K562 (cell line): ENCODE results near the gene YPEL3. TPM values are rescaled to one million over a fixed set of nuclear protein-coding genes. Genes with fewer than 3 reads are reported as not detected.

Experiments
- CCNT2 ChIP-seq: IDR thresholded peaks from 2 replicates; pipeline ENCODE4 v1.6.1; 2011; ENCODE audit warnings: borderline replicate concordance, low read depth, mild to moderate bottlenecking, moderate library complexity, mixed read lengths, low read length; ENCODE audit not compliant: insufficient read length; ENCODE audit errors: extremely low read depth
- FOXA3 ChIP-seq, 2 experiments: fragments of 450-650 bp in 1 of 2; sonication (generic) in 1 of 2; formaldehyde crosslinking; IDR thresholded peaks in 1 of 2; conservative IDR thresholded peaks in 1 of 2; 2 replicates each; pipeline versions ENCODE4 v1.4.0 to v1.8.0; 2020 to 2022; ENCODE audit warnings: mild to moderate bottlenecking in 2 of 2, missing genetic modification reagents in 1 of 2
- GATAD2A ChIP-seq: fragments of 450-650 bp; IDR thresholded peaks from 2 replicates; pipeline ENCODE4 v1.6.1; 2017
- GTF2F1 ChIP-seq: IDR thresholded peaks from 2 replicates; pipeline ENCODE4 v1.6.1; 2011; ENCODE audit warnings: low read depth, low read length, improper control_type of control experiment
- HMGXB4 ChIP-seq: sonication (generic); formaldehyde crosslinking; IDR thresholded peaks from 2 replicates; pipeline ENCODE4 v1.8.1; 2023; ENCODE audit warnings: mild to moderate bottlenecking, missing genetic modification reagents
- KHSRP ChIP-seq: fragments of 450-650 bp; IDR thresholded peaks from 2 replicates; pipeline ENCODE4 v1.6.1; 2017
- NCOR1 ChIP-seq: fragments of 450-650 bp; IDR thresholded peaks from 2 replicates; pipeline ENCODE4 v1.6.1; 2016; ENCODE audit warnings: mild to moderate bottlenecking, moderate library complexity
- PCBP1 ChIP-seq: fragments of 200-400 bp; formaldehyde crosslinking; IDR thresholded peaks from 2 replicates; pipeline ENCODE4 v1.6.1; 2018; ENCODE audit warnings: mild to moderate bottlenecking, low read depth, low read length; ENCODE audit not compliant: poor library complexity, severe bottlenecking
- PHTF2 ChIP-seq: fragments of 250-450 bp; sonication (Bioruptor Pico); IDR thresholded peaks from 2 replicates; pipeline ENCODE4 v1.5.0; 2021; ENCODE audit warnings: mild to moderate bottlenecking
- SLC30A9 ChIP-seq: fragments of 250-450 bp; sonication (Bioruptor Pico); IDR thresholded peaks from 2 replicates; pipeline ENCODE4 v1.8.0; 2022; ENCODE audit warnings: mild to moderate bottlenecking, moderate library complexity
- TBL1XR1 ChIP-seq, 2 experiments: IDR thresholded peaks; 2 replicates each; pipeline ENCODE4 v1.6.1; 2012; ENCODE audit warnings: improper control_type of control experiment in 2 of 2, low read length in 2 of 2, mild to moderate bottlenecking in 1 of 2
- TCF7 ChIP-seq: sonication (generic); IDR thresholded peaks from 2 replicates; pipeline ENCODE4 v1.6.1; 2016; ENCODE audit warnings: antibody characterized with exemption, borderline replicate concordance
- YY1 ChIP-seq, 3 experiments: IDR thresholded peaks; 2 replicates each; pipeline ENCODE4 v1.6.1; 2011; ENCODE audit warnings: low read length in 2 of 3, mild to moderate bottlenecking in 2 of 3, moderate library complexity in 2 of 3, borderline replicate concordance in 1 of 3, control low read depth in 1 of 3, low read depth in 1 of 3; ENCODE audit not compliant: insufficient read depth in 3 of 3, insufficient replicate concordance in 2 of 3, control insufficient read depth in 1 of 3, insufficient read length in 1 of 3; ENCODE audit errors: extremely low read depth in 1 of 3
- ZC3H4 ChIP-seq: sonication (generic); formaldehyde crosslinking; IDR thresholded peaks from 2 replicates; pipeline ENCODE4 v1.9.0; 2021; ENCODE audit warnings: missing genetic modification reagents, borderline replicate concordance
- ZNF184 ChIP-seq: sonication (generic); formaldehyde crosslinking; IDR thresholded peaks from 2 replicates; pipeline ENCODE4 v1.5.0; 2020; ENCODE audit warnings: missing genetic modification reagents
- ZNF280A ChIP-seq: fragments of 450-650 bp; IDR thresholded peaks from 2 replicates; pipeline ENCODE4 v1.6.1; 2018; ENCODE audit warnings: mild to moderate bottlenecking, low read depth; ENCODE audit not compliant: partially characterized antibody
- ZNF282 ChIP-seq: sonication (generic); formaldehyde crosslinking; IDR thresholded peaks from 2 replicates; pipeline ENCODE4 v1.8.1; 2023; ENCODE audit warnings: missing genetic modification reagents
- ZNF324 ChIP-seq: fragments of 250-450 bp; sonication (Bioruptor Pico); IDR thresholded peaks from 2 replicates; pipeline ENCODE4 v1.4.0; 2020; ENCODE audit warnings: mild to moderate bottlenecking
- ZNF592 ChIP-seq: fragments of 450-650 bp; IDR thresholded peaks from 2 replicates; pipeline ENCODE4 v1.6.1; 2017; ENCODE audit warnings: antibody characterized with exemption, mild to moderate bottlenecking
- ZNF764 ChIP-seq: fragments of 250-450 bp; sonication (Bioruptor Pico); IDR thresholded peaks from 2 replicates; pipeline ENCODE4 v1.4.0; 2020; ENCODE audit warnings: low read depth, mild to moderate bottlenecking, moderate library complexity
- polyA plus RNA-seq, 8 experiments: library from polyadenylated mRNA; depleted of rRNA in 4 of 8; stranded (reverse) in 5 of 8; unstranded in 3 of 8; fragments of >200 nt; fragmentation: Nextera tagmentation in 2 of 8; fragmentation: Illumina TruSeq in 1 of 8; extraction: Ambion mirVana in 2 of 8; extraction: Trizol in 1 of 8; gene quantifications; 2 replicates each; pipeline versions ENCODE4 v1.2.1 to v1.2.3, GENCODE V29; 2011 to 2014; ENCODE audit warnings: inconsistent platforms in 1 of 8, missing spikeins in 1 of 8
- total RNA-seq, 7 experiments: library from RNA; depleted of rRNA in 6 of 7; stranded (reverse); fragments of >200 nt in 6 of 7; fragmentation: Illumina TruSeq in 2 of 7; extraction: Trizol in 2 of 7; gene quantifications; 2 replicates each; pipeline versions ENCODE4 v1.2.1 to v1.2.3, GENCODE V29; 2011 to 2021; ENCODE audit warnings: low replicate concordance in 1 of 7

The YPEL3 gene
- total and polyA plus RNA-seq, 9 of the 15 experiments (the other 6 are each of a cell fraction or from before 2014, with no cell fraction given) = 0.41 to 15.0 (median 2.9) TPM

GRCh38 chr16:30068750-30069610 lies 27.0 kb downstream of the YPEL3 start (continued):
- TF ChIP-seq KHSRP = no peak
- no peak for TF ChIP-seq ZNF764 (CRISPR knock-in tag)
- TF ChIP-seq FOXA3 (CRISPR knock-in tag; conservative IDR thresholded peaks at IDR 0.05 in 1 of 2, IDR thresholded peaks at IDR 0.05 in 1 of 2) = no peak
- TF ChIP-seq ZC3H4 (CRISPR knock-in tag) = peak; percentile 56; the same call in 1 of the 2 replicates
- TF ChIP-seq HMGXB4 = 0 out of 2 replicates have a peak, but pooled peaks have one; percentile 33
- TF ChIP-seq PCBP1 = no peak
- TF ChIP-seq ZNF324 (CRISPR knock-in tag) = no peak
- no peak for TF ChIP-seq NCOR1
- no peak for TF ChIP-seq PHTF2
- no peak for TF ChIP-seq SLC30A9 (CRISPR knock-in tag)
- TF ChIP-seq CCNT2 = peak; percentile 19
- TF ChIP-seq ZNF592 = no peak
- no peak for TF ChIP-seq ZNF184 (CRISPR knock-in tag)
- TF ChIP-seq GATAD2A = no peak
- TF ChIP-seq ZNF282 (CRISPR knock-in tag) = 0 out of 2 replicates have a peak, but pooled peaks have one; percentile 65
- no peak for TF ChIP-seq GTF2F1
- TF ChIP-seq YY1 (IDR thresholded peaks at IDR 0.05; ENCODE audit: borderline replicate concordance in 1 of 3, control insufficient read depth in 1 of 3, extremely low read depth in 1 of 3, insufficient read depth in 3 of 3, insufficient read length in 1 of 3, insufficient replicate concordance in 2 of 3, low read depth in 1 of 3, low read length in 2 of 3) = peak in 1 of 3 experiments; percentile 7
- TF ChIP-seq TCF7 = no peak
- TF ChIP-seq ZNF280A = no peak
- TF ChIP-seq TBL1XR1 (IDR thresholded peaks at IDR 0.05; ENCODE audit: low read length in 2 of 2) = no peak
